H1 (cell line): ENCODE data around the gene PPP4R3A. TPM values are rescaled to one million over a fixed set of nuclear protein-coding genes. Genes with fewer than 3 reads are reported as not detected.

Source experiments
- CTCF ChIA-PET: fragments of 300-600 bp; sonication (Branson Sonifier 250); formaldehyde crosslinking; loops from one replicate; lab custom pipeline; 2021; ENCODE audit not compliant: partially characterized antibody; lab: Charles Lee
- POLR2A ChIA-PET: fragments of 300-600 bp; sonication (Branson Sonifier 250); formaldehyde crosslinking; loops from one replicate; lab custom pipeline; 2021; ENCODE audit warnings: inconsistent platforms; ENCODE audit not compliant: partially characterized antibody; lab: Charles Lee
- DNase-seq, 2 experiments: peaks; one replicate each; pipeline versions ENCODE4 v3.0.0 to v3.0.0-alpha.2; 2010 to 2022; ENCODE audit warnings: low spot score in 2 of 2, low read depth in 1 of 2, mixed read lengths in 1 of 2
- FAIRE-seq: peaks from 2 replicates; lab custom pipeline; 2011; peaks lifted over from hg19 to GRCh38; lab: Jason Lieb, UNC
- H2AFZ ChIP-seq: 2 replicates; pipeline ENCODE4 v1.8.1; 2012; ENCODE audit warnings: low read length, inconsistent platforms
- H2AK5ac ChIP-seq: 2 replicates; pipeline ENCODE4 v1.6.1; 2013; ENCODE audit warnings: low read depth, low read length
- H2BK120ac ChIP-seq: replicated peaks from 2 replicates; pipeline ENCODE3; 2013; ENCODE audit warnings: low read depth, low read length, inconsistent platforms
- H2BK12ac ChIP-seq: 2 replicates; pipeline ENCODE4 v1.6.1; 2013; ENCODE audit warnings: low read depth, low read length
- H2BK15ac ChIP-seq: 2 replicates; pipeline ENCODE4 v1.6.1; 2013; ENCODE audit warnings: low read length
- H2BK20ac ChIP-seq: 2 replicates; pipeline ENCODE4 v1.6.1; 2013; ENCODE audit warnings: low read length
- H2BK5ac ChIP-seq: 2 replicates; pipeline ENCODE4 v1.6.1; 2013; ENCODE audit warnings: low read depth, low read length
- H3K14ac ChIP-seq: 2 replicates; pipeline ENCODE4 v1.6.1; 2013; ENCODE audit warnings: inconsistent platforms; ENCODE audit not compliant: insufficient read length
- H3K18ac ChIP-seq: 2 replicates; pipeline ENCODE4 v1.6.1; 2013; ENCODE audit warnings: low read length; ENCODE audit errors: extremely low read depth
- H3K23ac ChIP-seq: 2 replicates; pipeline ENCODE4 v1.6.1; 2013; ENCODE audit warnings: inconsistent platforms; ENCODE audit not compliant: insufficient read length
- H3K23me2 ChIP-seq: 2 replicates; pipeline ENCODE4 v1.6.1; 2013; ENCODE audit warnings: low read depth, low read length
- H3K27ac ChIP-seq: 2 replicates; pipeline ENCODE4 v1.6.1; 2011; ENCODE audit warnings: low read depth, low read length, inconsistent platforms
- H3K27me3 ChIP-seq, 4 experiments: replicated peaks in 1 of 4; 1 replicate in 1 of 4; 2 replicates in 3 of 4; pipeline versions ENCODE4 v1.6.1 to v1.8.1; 2011 to 2013; ENCODE audit warnings: low read length in 3 of 4, mild to moderate bottlenecking in 3 of 4, inconsistent platforms in 2 of 4, mixed read lengths in 2 of 4, moderate library complexity in 1 of 4; ENCODE audit not compliant: control insufficient read depth in 3 of 4, insufficient read depth in 3 of 4; ENCODE audit errors: extremely low read depth in 1 of 4
- H3K36me3 ChIP-seq, 4 experiments: 2 replicates each; pipeline versions ENCODE4 v1.6.1 to v1.8.1; 2011 to 2013; ENCODE audit warnings: mild to moderate bottlenecking in 4 of 4, low read length in 3 of 4, moderate library complexity in 2 of 4, control low read depth in 1 of 4, inconsistent platforms in 1 of 4; ENCODE audit not compliant: insufficient read depth in 4 of 4, control insufficient read depth in 2 of 4
- H3K4ac ChIP-seq: replicated peaks from 2 replicates; pipeline ENCODE3; 2013; ENCODE audit warnings: low read length, low read depth, mixed read lengths, inconsistent platforms; ENCODE audit not compliant: insufficient read length
- H3K4me1 ChIP-seq, 4 experiments: replicated peaks in 1 of 4; 1 replicate in 1 of 4; 2 replicates in 3 of 4; pipeline versions ENCODE4 v1.6.1 to v1.8.1; 2011 to 2013; ENCODE audit warnings: low read length in 3 of 4, inconsistent platforms in 2 of 4, mixed read lengths in 1 of 4; ENCODE audit not compliant: insufficient read depth in 4 of 4, control insufficient read depth in 3 of 4
- H3K4me2 ChIP-seq, 2 experiments: 2 replicates each; pipeline versions ENCODE4 v1.6.1 to v1.8.1; 2011 to 2013; ENCODE audit warnings: low read depth in 2 of 2, low read length in 2 of 2, control low read depth in 1 of 2, inconsistent platforms in 1 of 2, mild to moderate bottlenecking in 1 of 2; ENCODE audit not compliant: insufficient read depth in 1 of 2
- H3K4me3 ChIP-seq, 4 experiments: fragments of 200-600, 300-600 bp in 1 of 4; sonication (generic), shearing (Covaris generic), sonication (Bioruptor Twin) in 1 of 4; 2 replicates each; pipeline versions ENCODE4 v1.5.1 to v1.8.1; 2011 to 2016; ENCODE audit warnings: low read length in 4 of 4, low read depth in 3 of 4, control low read depth in 2 of 4, inconsistent platforms in 2 of 4, mild to moderate bottlenecking in 2 of 4, mixed read lengths in 1 of 4, moderate library complexity in 1 of 4; ENCODE audit not compliant: insufficient read depth in 2 of 4; ENCODE audit errors: extremely low read depth in 1 of 4
- H3K56ac ChIP-seq: replicated peaks from 2 replicates; pipeline ENCODE3; 2013; ENCODE audit warnings: low read depth, mild to moderate bottlenecking, mixed read lengths, low read length, inconsistent platforms; ENCODE audit not compliant: insufficient read length
- H3K79me1 ChIP-seq: 2 replicates; pipeline ENCODE4 v1.6.1; 2013; ENCODE audit warnings: low read depth, low read length, control low read depth
- H3K79me2 ChIP-seq, 2 experiments: 2 replicates each; pipeline versions ENCODE4 v1.6.1 to v1.8.1; 2012 to 2013; ENCODE audit warnings: low read length in 2 of 2, mild to moderate bottlenecking in 2 of 2, inconsistent platforms in 1 of 2; ENCODE audit not compliant: insufficient read depth in 2 of 2, control insufficient read depth in 1 of 2
- H3K9ac ChIP-seq, 4 experiments: replicated peaks in 1 of 4; 1 replicate in 1 of 4; 2 replicates in 3 of 4; pipeline versions ENCODE4 v1.6.1 to v1.8.1; 2011 to 2013; ENCODE audit warnings: low read depth in 3 of 4, low read length in 3 of 4, control low read depth in 2 of 4, mild to moderate bottlenecking in 2 of 4, moderate library complexity in 2 of 4, inconsistent platforms in 1 of 4; ENCODE audit errors: extremely low read depth in 1 of 4
- H3K9me3 ChIP-seq, 2 experiments: 2 replicates each; pipeline versions ENCODE4 v1.6.1 to v1.8.1; 2012 to 2013; ENCODE audit warnings: mild to moderate bottlenecking in 2 of 2, moderate library complexity in 2 of 2, control low read depth in 1 of 2, inconsistent platforms in 1 of 2, low read depth in 1 of 2, low read length in 1 of 2, mixed read lengths in 1 of 2; ENCODE audit not compliant: insufficient read depth in 2 of 2
- H4K20me1 ChIP-seq, 2 experiments: replicated peaks in 1 of 2; 2 replicates each; pipeline versions ENCODE3 to v1.8.1; 2011 to 2013; ENCODE audit warnings: inconsistent platforms in 2 of 2, low read length in 2 of 2, mild to moderate bottlenecking in 1 of 2; ENCODE audit not compliant: insufficient read depth in 2 of 2, control insufficient read depth in 1 of 2
- H4K5ac ChIP-seq: 2 replicates; pipeline ENCODE4 v1.6.1; 2013; ENCODE audit warnings: low read length, low read depth, mixed read lengths, inconsistent platforms; ENCODE audit not compliant: insufficient read length
- H4K8ac ChIP-seq: 2 replicates; pipeline ENCODE4 v1.8.0; 2013; ENCODE audit warnings: mild to moderate bottlenecking, moderate library complexity, low read length, inconsistent platforms; ENCODE audit not compliant: insufficient read depth; ENCODE audit errors: extremely low read depth
- H4K91ac ChIP-seq: replicated peaks from 2 replicates; pipeline ENCODE3; 2013; ENCODE audit warnings: low read length, mixed read lengths, inconsistent platforms; ENCODE audit not compliant: insufficient read length
- EP300 ChIP-seq, 2 experiments: IDR thresholded peaks; 1 replicate in 1 of 2; 2 replicates in 1 of 2; pipeline ENCODE4 v1.6.1; 2011 to 2012; ENCODE audit warnings: low read depth in 2 of 2, low read length in 2 of 2, mild to moderate bottlenecking in 2 of 2, borderline replicate concordance in 1 of 2, inconsistent platforms in 1 of 2, moderate library complexity in 1 of 2
- JUND ChIP-seq: IDR thresholded peaks from 2 replicates; pipeline ENCODE4 v1.6.1; 2011; ENCODE audit warnings: mild to moderate bottlenecking, improper control_type of control experiment, low read length
- PHF8 ChIP-seq: fragments of 200-600 bp; sonication (generic); conservative IDR thresholded peaks from 2 replicates; pipeline ENCODE4 v1.7.1; 2012; ENCODE audit warnings: low read depth, mild to moderate bottlenecking, inconsistent platforms, low read length, moderate library complexity
- POLR2A ChIP-seq, 2 experiments: IDR thresholded peaks; 1 replicate in 1 of 2; 2 replicates in 1 of 2; pipeline ENCODE4 v1.6.1; 2011; ENCODE audit warnings: low read depth in 2 of 2, low read length in 2 of 2, mild to moderate bottlenecking in 2 of 2; ENCODE audit errors: control extremely low read depth in 1 of 2
- RAD21 ChIP-seq, 2 experiments: IDR thresholded peaks in 1 of 2; conservative IDR thresholded peaks in 1 of 2; 2 replicates each; pipeline ENCODE4 v1.6.1; 2011; ENCODE audit warnings: low read depth in 2 of 2, low read length in 2 of 2, improper control_type of control experiment in 1 of 2, inconsistent platforms in 1 of 2, mild to moderate bottlenecking in 1 of 2, moderate library complexity in 1 of 2
- RBBP5 ChIP-seq: IDR thresholded peaks from 2 replicates; pipeline ENCODE4 v1.7.1; 2012; ENCODE audit warnings: low read depth, mild to moderate bottlenecking, inconsistent platforms, low read length, moderate library complexity, borderline replicate concordance
- RFX5 ChIP-seq: IDR thresholded peaks from 2 replicates; pipeline ENCODE4 v1.6.1; 2011; ENCODE audit warnings: low read depth, low read length, improper control_type of control experiment, borderline replicate concordance
- RXRA ChIP-seq: IDR thresholded peaks from 2 replicates; pipeline ENCODE4 v1.6.1; 2011; ENCODE audit warnings: low read depth, mild to moderate bottlenecking, low read length, moderate library complexity; ENCODE audit not compliant: insufficient read depth
- WGBS, 2 experiments: shearing (Covaris generic) in 1 of 2; methylation state at CpG; one replicate each; pipeline versions ENCODE4 v1.1.6 to v1.1.7; 2013 to 2015; ENCODE audit warnings: low lambda C conversion rate in 2 of 2, mixed read lengths in 2 of 2, inconsistent platforms in 1 of 2, low coverage in 1 of 2, missing lambda C conversion rate in 1 of 2; ENCODE audit not compliant: insufficient replicate concordance in 2 of 2, insufficient coverage in 1 of 2, insufficient read length in 1 of 2; ENCODE audit errors: extremely low coverage in 1 of 2, missing lambda C conversion rate in 1 of 2; 5-methylcytosine and 5-hydroxymethylcytosine counted together
- polyA plus RNA-seq, 7 experiments: library from polyadenylated mRNA; depleted of rRNA in 3 of 7; stranded (reverse) in 5 of 7; unstranded in 2 of 7; fragments of >200 nt in 5 of 7; fragments of 200-250 nt in 2 of 7; gene quantifications; 1 replicate in 5 of 7; 2 replicates in 1 of 7; 4 replicates in 1 of 7; pipeline versions ENCODE4 v1.2.1 to v1.2.3, GENCODE V29; 2011 to 2013; ENCODE audit warnings: missing spikeins in 2 of 7, mixed read lengths in 2 of 7
- total RNA-seq: library from RNA; stranded (reverse); fragmentation: NEBNext Ultra II Directional; extraction: Animal tissue kit (Norgen Biotek cat#: 25700); gene quantifications from 2 replicates; pipeline ENCODE4 v1.2.1, GENCODE V29; 2021

The PPP4R3A gene
- total and polyA plus RNA-seq, 2 of the 8 experiments (the other 6 are each of a cell fraction or from before 2014, with no cell fraction given), result 31.7 to 122 TPM

GRCh38 chr14:91516663-91517388 is 6.7 kb upstream of the PPP4R3A start:
- no peak overlapping the region for H2AFZ ChIP-seq
- no peak overlapping the region for H3K9ac ChIP-seq
- no peaks in the 10 kb centered on the region for H3K79me1 ChIP-seq
- no peaks in the 10 kb centered on the region for H3K27me3 ChIP-seq
- FAIRE-seq (no peak), DNase-seq (no peak)
- WGBS, 2 experiments, result 89% methylated on average over 7 of the region's 7 CpGs; no CpG with 5 or more reads in 1 of the 2 experiments
- H3K18ac ChIP-seq, result no peak overlapping the region
- H4K5ac ChIP-seq, result no peak overlapping the region
- no peak overlapping the region for H4K8ac ChIP-seq
- no peaks in the 10 kb centered on the region for H3K9me3 ChIP-seq
- H3K23ac ChIP-seq, result no peak overlapping the region
- no peaks in the 10 kb centered on the region for H3K23me2 ChIP-seq
- H3K4me2 ChIP-seq, result no peak overlapping the region
- H3K14ac ChIP-seq, result no peak overlapping the region
- H2BK12ac ChIP-seq, result no peak overlapping the region; the same call in 1 of the 2 replicates
- no peak overlapping the region for H3K4ac ChIP-seq
- CTCF ChIA-PET, result interaction anchor here (0.6 to 1.2 kb wide), 2 partner anchors 11 to 395 kb away, joined by 3 to 5 read pairs; no protein-coding TSS in a partner anchor
- H2AK5ac ChIP-seq, result no peak overlapping the region
- no peak overlapping the region for H2BK5ac ChIP-seq
- H4K20me1 ChIP-seq, result no peaks in the 10 kb centered on the region
- no peak overlapping the region for H2BK15ac ChIP-seq
- no peak overlapping the region for H4K91ac ChIP-seq
- H3K27ac ChIP-seq, result no peak overlapping the region
- H3K56ac ChIP-seq, result no peak overlapping the region
- no peaks in the 10 kb centered on the region for H3K4me1 ChIP-seq
- H2BK20ac ChIP-seq, result no peak overlapping the region
- no peak overlapping the region for H2BK120ac ChIP-seq
- H3K79me2 ChIP-seq, result no peaks in the 10 kb centered on the region
- H3K4me3 ChIP-seq, result no peak overlapping the region
- H3K36me3 ChIP-seq, result no peaks in the 10 kb centered on the region
- POLR2A ChIA-PET, result no interaction called here
- no peak for TF ChIP-seq JUND
- TF ChIP-seq RAD21 (IDR thresholded peaks at IDR 0.05 in 1 of 2, conservative IDR thresholded peaks at IDR 0.05 in 1 of 2; ENCODE audit: low read depth in 2 of 2, low read length in 2 of 2), result no peak
- no peak for TF ChIP-seq EP300 (IDR thresholded peaks at IDR 0.05; ENCODE audit: borderline replicate concordance in 1 of 2, low read depth in 2 of 2, low read length in 2 of 2)
- TF ChIP-seq RFX5, result no peak
- no peak for TF ChIP-seq RXRA
- no peak for TF ChIP-seq RBBP5
- TF ChIP-seq POLR2A (IDR thresholded peaks at IDR 0.05; ENCODE audit: control extremely low read depth in 1 of 2, low read depth in 2 of 2, low read length in 2 of 2), result no peak
- TF ChIP-seq PHF8, result no peak
- TF ChIP-seq, all 59 proteins: peak for 0
